ENCODE data around the gene WDR5.

The WDR5 gene

GRCh38 chr9:134162926-134163370, 27.1 kb downstream of the WDR5 start:
- Histone ChIP-seq H3K27me3 (replicated peaks) (no peaks in the 10 kb centered on the region), H3K27ac (no peak overlapping the region), H3K4me3 (ENCODE audit: low read depth, low read length) (peak overlapping the region; percentile 53), H3K36me3 (replicated peaks) (peaks cover 11% of the 10 kb centered on the region)
- in situ Hi-C loops (cut with HindIII; ENCODE audit: low pct_ligation_motif_present, low sequenced_read_pairs) = no loop called here
- DNase-seq = no peak
- no peak for TF ChIP-seq CTCF (IDR thresholded peaks at IDR 0.05; ENCODE audit: low read depth, low read length, missing control alignments)

GRCh38 chr9:134163371-134164196, 27.7 kb downstream of the WDR5 start:
- H3K4me3 ChIP-seq (ENCODE audit: low read depth, low read length) = peak overlapping the region; percentile 53
- peaks cover 5% of the 10 kb centered on the region for H3K36me3 ChIP-seq (replicated peaks)
- no peak for DNase-seq
- no peaks in the 10 kb centered on the region for H3K27me3 ChIP-seq (replicated peaks)
- in situ Hi-C loops (cut with HindIII; ENCODE audit: low pct_ligation_motif_present, low sequenced_read_pairs) = no loop called here
- no peak overlapping the region for H3K27ac ChIP-seq
- TF ChIP-seq CTCF (IDR thresholded peaks at IDR 0.05; ENCODE audit: low read depth, low read length, missing control alignments) = peak; percentile 67

GRCh38 chr9:134164879-134165278, 29.0 kb downstream of the WDR5 start:
- no peak for TF ChIP-seq CTCF (IDR thresholded peaks at IDR 0.05; ENCODE audit: low read depth, low read length, missing control alignments)
- in situ Hi-C loops (cut with HindIII; ENCODE audit: low pct_ligation_motif_present, low sequenced_read_pairs) = no loop called here
- Histone ChIP-seq H3K36me3 (replicated peaks) (no peaks in the 10 kb centered on the region), H3K27ac (no peak overlapping the region), H3K27me3 (replicated peaks) (no peaks in the 10 kb centered on the region), H3K4me3 (ENCODE audit: low read depth, low read length) (no peak overlapping the region)
- DNase-seq = no peak

- Histone ChIP-seq H3K36me3 (replicated peaks) (no peaks in the 10 kb centered on the region), H3K27me3 (replicated peaks) (no peaks in the 10 kb centered on the region), H3K27ac (no peak overlapping the region), H3K4me3 (ENCODE audit: low read depth, low read length) (no peak overlapping the region)
- in situ Hi-C loops (cut with HindIII; ENCODE audit: low pct_ligation_motif_present, low sequenced_read_pairs) = no loop called here
- no peak for TF ChIP-seq CTCF (IDR thresholded peaks at IDR 0.05; ENCODE audit: low read depth, low read length, missing control alignments)
- DNase-seq = no peak
These were observed 29.8 kb downstream of the WDR5 start for GRCh38 chr9:134165357-134166315.

GRCh38 chr9:134166374-134166773, 30.5 kb downstream of the WDR5 start:
- TF ChIP-seq CTCF (IDR thresholded peaks at IDR 0.05; ENCODE audit: low read depth, low read length, missing control alignments) = no peak
- no peak overlapping the region for H3K27ac ChIP-seq
- DNase-seq = no peak
- no peak overlapping the region for H3K4me3 ChIP-seq (ENCODE audit: low read depth, low read length)
- H3K27me3 ChIP-seq (replicated peaks) = no peaks in the 10 kb centered on the region
- no peaks in the 10 kb centered on the region for H3K36me3 ChIP-seq (replicated peaks)
- in situ Hi-C loops (cut with HindIII; ENCODE audit: low pct_ligation_motif_present, low sequenced_read_pairs) = no loop called here

All from brain microvascular endothelial cell (primary cell).